Measurements from ENCODE around the gene ZNF644. TPM values are rescaled to one million over a fixed set of nuclear protein-coding genes. Genes with fewer than 3 reads are reported as not detected.
"Not testable (repeated sequence)": the region's sequence is repeated elsewhere in the genome, so short reads cannot be mapped to it uniquely, and the experiment has no call there.

Gene ZNF644
- total RNA-seq, 1 experiment from 2014 or later, result 71.4 TPM

DNA sequence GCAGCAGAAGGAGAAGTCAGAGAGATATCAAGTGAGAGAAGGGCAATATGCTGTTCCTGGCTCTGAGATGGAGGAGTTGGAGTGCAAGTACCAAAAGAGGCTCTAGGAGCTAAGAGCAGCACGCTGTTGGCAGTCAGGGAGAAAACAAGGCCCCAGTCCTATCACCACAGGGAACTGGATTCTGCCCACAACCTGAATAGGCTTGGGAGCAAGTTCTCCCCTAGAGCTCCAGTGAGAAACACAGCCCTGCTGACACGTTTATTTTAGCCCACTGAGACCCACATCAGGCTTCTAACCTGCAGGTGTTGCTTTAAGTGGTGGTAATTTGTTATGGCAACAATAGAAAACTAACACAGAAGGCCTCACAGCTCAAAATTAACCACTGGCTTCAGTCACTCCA is 31.8 kb upstream of the ZNF644 start:
- CTCF ChIA-PET, result no interaction called here
- Mint-ChIP-seq H3K36me3 (no peaks in the 10 kb centered on the region), H3K4me3 (no peak overlapping the region), H3K4me1 (no peaks in the 10 kb centered on the region), H3K27me3 (ENCODE audit: low read depth) (peaks cover 4% of the 10 kb centered on the region; the same call in 1 of the 2 replicates), H3K27ac (no peak overlapping the region), H3K9me3 (no peaks in the 10 kb centered on the region)
- POLR2A ChIA-PET, result no interaction called here
- 0 out of 2 replicates have a peak, but pooled peaks have one; percentile 9 for TF ChIP-seq ZNF423 (CRISPR knock-in tag; IDR thresholded peaks at IDR 0.05)
- TF ChIP-seq, protein P1, sequence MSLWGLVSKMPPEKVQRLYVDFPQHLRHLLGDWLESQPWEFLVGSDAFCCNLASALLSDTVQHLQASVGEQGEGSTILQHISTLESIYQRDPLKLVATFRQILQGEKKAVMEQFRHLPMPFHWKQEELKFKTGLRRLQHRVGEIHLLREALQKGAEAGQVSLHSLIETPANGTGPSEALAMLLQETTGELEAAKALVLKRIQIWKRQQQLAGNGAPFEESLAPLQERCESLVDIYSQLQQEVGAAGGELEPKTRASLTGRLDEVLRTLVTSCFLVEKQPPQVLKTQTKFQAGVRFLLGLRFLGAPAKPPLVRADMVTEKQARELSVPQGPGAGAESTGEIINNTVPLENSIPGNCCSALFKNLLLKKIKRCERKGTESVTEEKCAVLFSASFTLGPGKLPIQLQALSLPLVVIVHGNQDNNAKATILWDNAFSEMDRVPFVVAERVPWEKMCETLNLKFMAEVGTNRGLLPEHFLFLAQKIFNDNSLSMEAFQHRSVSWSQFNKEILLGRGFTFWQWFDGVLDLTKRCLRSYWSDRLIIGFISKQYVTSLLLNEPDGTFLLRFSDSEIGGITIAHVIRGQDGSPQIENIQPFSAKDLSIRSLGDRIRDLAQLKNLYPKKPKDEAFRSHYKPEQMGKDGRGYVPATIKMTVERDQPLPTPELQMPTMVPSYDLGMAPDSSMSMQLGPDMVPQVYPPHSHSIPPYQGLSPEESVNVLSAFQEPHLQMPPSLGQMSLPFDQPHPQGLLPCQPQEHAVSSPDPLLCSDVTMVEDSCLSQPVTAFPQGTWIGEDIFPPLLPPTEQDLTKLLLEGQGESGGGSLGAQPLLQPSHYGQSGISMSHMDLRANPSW (CRISPR knock-in tag; conservative IDR thresholded peaks at IDR 0.05; ENCODE audit: low read depth), result no peak
- DNase-seq (ENCODE audit: low spot score) (no peak), ATAC-seq (peak; percentile 39)

GRCh38 chr1:91049551-91049950 is 27.7 kb upstream of the ZNF644 start:
- H3K27me3 Mint-ChIP-seq (ENCODE audit: low read depth); ATAC-seq; DNase-seq (ENCODE audit: low spot score); H3K4me3 Mint-ChIP-seq; H3K36me3 Mint-ChIP-seq; H3K4me1 Mint-ChIP-seq; POLR2A ChIA-PET; H3K9me3 Mint-ChIP-seq; H3K27ac Mint-ChIP-seq; CTCF ChIA-PET: not testable (repeated sequence)

GRCh38 chr1:91046766-91047165 is 24.9 kb upstream of the ZNF644 start:
- DNase-seq (ENCODE audit: low spot score), result no peak
- no peak for ATAC-seq
- peaks cover 17% of the 10 kb centered on the region for H3K9me3 Mint-ChIP-seq
- H3K27ac Mint-ChIP-seq, result no peak overlapping the region
- CTCF ChIA-PET, result interaction anchor here (0.9 to 1.7 kb wide), 2 partner anchors 118 to 119 kb away, joined by 5 to 7 read pairs; no protein-coding TSS in a partner anchor
- no peak overlapping the region for H3K4me3 Mint-ChIP-seq
- H3K36me3 Mint-ChIP-seq, result peaks cover 3% of the 10 kb centered on the region; the same call in 1 of the 2 replicates
- POLR2A ChIA-PET, result no interaction called here
- H3K4me1 Mint-ChIP-seq, result no peaks in the 10 kb centered on the region; the same call in 1 of the 2 replicates
- H3K27me3 Mint-ChIP-seq (ENCODE audit: low read depth), result no peaks in the 10 kb centered on the region
- TF ChIP-seq ZSCAN18 (CRISPR knock-in tag; IDR thresholded peaks at IDR 0.05) (no peak), IRF2 (CRISPR knock-in tag; IDR thresholded peaks at IDR 0.05; ENCODE audit: borderline replicate concordance, low read depth) (no peak), RELA (CRISPR knock-in tag; IDR thresholded peaks at IDR 0.05; ENCODE audit: borderline replicate concordance) (no peak), KAT7 (CRISPR knock-in tag; IDR thresholded peaks at IDR 0.05; ENCODE audit: borderline replicate concordance) (no peak)
- TF ChIP-seq, protein P2, sequence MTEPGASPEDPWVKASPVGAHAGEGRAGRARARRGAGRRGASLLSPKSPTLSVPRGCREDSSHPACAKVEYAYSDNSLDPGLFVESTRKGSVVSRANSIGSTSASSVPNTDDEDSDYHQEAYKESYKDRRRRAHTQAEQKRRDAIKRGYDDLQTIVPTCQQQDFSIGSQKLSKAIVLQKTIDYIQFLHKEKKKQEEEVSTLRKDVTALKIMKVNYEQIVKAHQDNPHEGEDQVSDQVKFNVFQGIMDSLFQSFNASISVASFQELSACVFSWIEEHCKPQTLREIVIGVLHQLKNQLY (CRISPR knock-in tag; IDR thresholded peaks at IDR 0.05), result no peak

GRCh38 chr1:91045284-91045683 is 23.4 kb upstream of the ZNF644 start:
- POLR2A ChIA-PET, result interaction anchor here (0.6 kb wide), 1 partner anchor 91 kb away, joined by 3 read pairs; no protein-coding TSS in a partner anchor
- Mint-ChIP-seq H3K4me1 (no peaks in the 10 kb centered on the region; the same call in 1 of the 2 replicates), H3K9me3 (peaks cover 30% of the 10 kb centered on the region), H3K36me3 (peaks cover 16% of the 10 kb centered on the region), H3K27ac (no peak overlapping the region), H3K4me3 (no peak overlapping the region), H3K27me3 (ENCODE audit: low read depth) (no peaks in the 10 kb centered on the region)
- ATAC-seq, result no peak
- CTCF ChIA-PET, result no interaction called here
- no peak for DNase-seq (ENCODE audit: low spot score)
- TF ChIP-seq, protein P3, sequence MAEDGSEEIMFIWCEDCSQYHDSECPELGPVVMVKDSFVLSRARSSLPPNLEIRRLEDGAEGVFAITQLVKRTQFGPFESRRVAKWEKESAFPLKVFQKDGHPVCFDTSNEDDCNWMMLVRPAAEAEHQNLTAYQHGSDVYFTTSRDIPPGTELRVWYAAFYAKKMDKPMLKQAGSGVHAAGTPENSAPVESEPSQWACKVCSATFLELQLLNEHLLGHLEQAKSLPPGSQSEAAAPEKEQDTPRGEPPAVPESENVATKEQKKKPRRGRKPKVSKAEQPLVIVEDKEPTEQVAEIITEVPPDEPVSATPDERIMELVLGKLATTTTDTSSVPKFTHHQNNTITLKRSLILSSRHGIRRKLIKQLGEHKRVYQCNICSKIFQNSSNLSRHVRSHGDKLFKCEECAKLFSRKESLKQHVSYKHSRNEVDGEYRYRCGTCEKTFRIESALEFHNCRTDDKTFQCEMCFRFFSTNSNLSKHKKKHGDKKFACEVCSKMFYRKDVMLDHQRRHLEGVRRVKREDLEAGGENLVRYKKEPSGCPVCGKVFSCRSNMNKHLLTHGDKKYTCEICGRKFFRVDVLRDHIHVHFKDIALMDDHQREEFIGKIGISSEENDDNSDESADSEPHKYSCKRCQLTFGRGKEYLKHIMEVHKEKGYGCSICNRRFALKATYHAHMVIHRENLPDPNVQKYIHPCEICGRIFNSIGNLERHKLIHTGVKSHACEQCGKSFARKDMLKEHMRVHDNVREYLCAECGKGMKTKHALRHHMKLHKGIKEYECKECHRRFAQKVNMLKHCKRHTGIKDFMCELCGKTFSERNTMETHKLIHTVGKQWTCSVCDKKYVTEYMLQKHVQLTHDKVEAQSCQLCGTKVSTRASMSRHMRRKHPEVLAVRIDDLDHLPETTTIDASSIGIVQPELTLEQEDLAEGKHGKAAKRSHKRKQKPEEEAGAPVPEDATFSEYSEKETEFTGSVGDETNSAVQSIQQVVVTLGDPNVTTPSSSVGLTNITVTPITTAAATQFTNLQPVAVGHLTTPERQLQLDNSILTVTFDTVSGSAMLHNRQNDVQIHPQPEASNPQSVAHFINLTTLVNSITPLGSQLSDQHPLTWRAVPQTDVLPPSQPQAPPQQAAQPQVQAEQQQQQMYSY (CRISPR knock-in tag; IDR thresholded peaks at IDR 0.05), result no peak
- TF ChIP-seq, protein P4, sequence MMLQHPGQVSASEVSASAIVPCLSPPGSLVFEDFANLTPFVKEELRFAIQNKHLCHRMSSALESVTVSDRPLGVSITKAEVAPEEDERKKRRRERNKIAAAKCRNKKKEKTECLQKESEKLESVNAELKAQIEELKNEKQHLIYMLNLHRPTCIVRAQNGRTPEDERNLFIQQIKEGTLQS (CRISPR knock-in tag; conservative IDR thresholded peaks at IDR 0.05), result no peak

DNA sequence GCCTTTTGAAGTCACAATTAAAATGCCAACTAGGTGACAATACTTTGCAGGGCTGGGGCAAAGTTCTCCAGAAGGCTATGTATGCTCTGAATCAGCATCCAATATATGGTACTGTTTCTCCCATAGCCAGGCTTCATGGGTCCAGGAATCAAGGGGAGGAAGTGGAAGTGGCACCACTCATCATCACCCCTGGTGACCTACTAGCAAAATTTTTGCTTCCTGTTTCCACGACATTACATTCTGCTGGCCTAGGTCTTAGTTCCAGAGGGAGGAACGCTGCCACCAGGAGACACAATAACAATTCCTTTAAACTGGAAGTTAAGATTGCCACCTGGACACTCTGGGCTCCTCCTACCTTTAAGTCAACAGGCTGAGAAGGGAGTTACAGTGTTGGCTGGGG is 22.9 kb upstream of the ZNF644 start:
- H3K4me1 Mint-ChIP-seq; POLR2A ChIA-PET; H3K4me3 Mint-ChIP-seq; H3K27ac Mint-ChIP-seq; ATAC-seq; CTCF ChIA-PET; H3K27me3 Mint-ChIP-seq (ENCODE audit: low read depth); DNase-seq (ENCODE audit: low spot score): not testable (repeated sequence)
- Mint-ChIP-seq H3K36me3 (peaks cover 18% of the 10 kb centered on the region), H3K9me3 (peaks cover 32% of the 10 kb centered on the region)

DNA sequence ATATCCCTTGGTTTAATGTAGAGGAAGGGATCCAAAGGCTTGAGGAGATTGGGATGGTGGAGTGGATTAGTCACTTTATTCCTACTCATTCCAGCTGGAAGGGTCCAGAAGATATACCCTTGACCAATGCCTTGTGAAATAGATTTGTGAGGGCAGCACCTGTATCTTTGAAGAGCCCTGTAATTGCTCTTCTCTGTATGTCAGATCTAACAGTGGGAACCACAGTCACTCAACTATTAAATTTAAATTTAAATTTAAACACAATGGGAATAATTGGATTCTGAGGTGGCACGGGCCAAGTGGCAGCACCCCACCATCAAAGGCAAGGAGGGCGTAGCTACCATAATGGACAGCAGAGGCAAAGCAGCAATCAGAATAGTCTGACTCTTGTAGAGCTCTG is 20.5 kb upstream of the ZNF644 start:
- DNase-seq (ENCODE audit: low spot score); H3K27ac Mint-ChIP-seq; POLR2A ChIA-PET; ATAC-seq; H3K4me3 Mint-ChIP-seq; H3K4me1 Mint-ChIP-seq; CTCF ChIA-PET: not testable (repeated sequence)
- Mint-ChIP-seq H3K9me3 (peaks cover 38% of the 10 kb centered on the region), H3K27me3 (ENCODE audit: low read depth) (peaks cover 13% of the 10 kb centered on the region), H3K36me3 (peaks cover 23% of the 10 kb centered on the region)

All from WTC11 (cell line).